ENCODE results near the gene GLA. TPM values are rescaled to one million over a fixed set of nuclear protein-coding genes. Genes with fewer than 3 reads are reported as not detected.

The GLA gene
- total RNA-seq, 1 experiment from 2014 or later = 54.8 TPM

DNA sequence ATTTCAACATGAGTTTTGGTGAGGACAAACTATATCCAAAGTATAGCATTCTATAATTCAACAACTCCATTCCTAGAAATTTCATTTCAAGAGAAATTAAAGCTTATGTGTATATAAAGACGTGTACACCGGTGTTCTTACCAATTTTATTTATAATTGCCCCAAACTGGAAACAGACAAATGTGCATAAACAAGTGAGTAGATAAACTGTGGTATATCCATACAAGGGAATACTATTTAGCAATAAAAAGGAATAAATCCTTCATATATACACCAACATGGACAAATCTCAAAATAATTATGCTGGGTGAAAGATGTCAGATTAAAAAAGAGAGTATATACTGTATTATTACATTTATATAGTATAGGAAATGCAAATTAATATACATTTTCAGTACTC lies 20.2 kb upstream of the GLA start:
- BruUV-seq (replicated peaks) = no TSS peak

GRCh38 chrX:101419489-101419888 lies 11.8 kb upstream of the GLA start:
- Histone ChIP-seq H3F3A (ENCODE audit: low read length, unreplicated experiment) (no peaks in the 10 kb centered on the region), H3K4me3 (ENCODE audit: low read length) (no peak overlapping the region), H3K4me1 (ENCODE audit: insufficient read depth, low read length) (no peaks in the 10 kb centered on the region), H2AFZ (ENCODE audit: low read length) (no peak overlapping the region), H3K27ac (ENCODE audit: low read length) (no peak overlapping the region), H3K36me3 (ENCODE audit: low read depth, low read length) (no peaks in the 10 kb centered on the region), H3K4me2 (ENCODE audit: low read length) (no peak overlapping the region), H4K20me1 (ENCODE audit: low read length) (no peaks in the 10 kb centered on the region), H3K9ac (ENCODE audit: low read length) (no peak overlapping the region), H3K9me3 (ENCODE audit: low read length) (no peaks in the 10 kb centered on the region), H3K27me3 (ENCODE audit: low read length) (no peaks in the 10 kb centered on the region), H3K79me2 (ENCODE audit: low read length) (no peaks in the 10 kb centered on the region), H3K9me2 (replicated peaks; ENCODE audit: low read length) (no peaks in the 10 kb centered on the region)
- DNase-seq (no peak), ATAC-seq (no peak)
- intact Hi-C loops (cut with micrococcal nuclease) = loop anchor here (5.0 kb wide), 1 partner anchor 178 kb away; no protein-coding TSS in a partner anchor
- TF ChIP-seq EZH2phosphoT487 (IDR thresholded peaks at IDR 0.05; ENCODE audit: borderline replicate concordance, low read length) (no peak), EZH2 (IDR thresholded peaks at IDR 0.05; ENCODE audit: low read length, unreplicated experiment) (no peak), CTCF (conservative IDR thresholded peaks at IDR 0.05; ENCODE audit: low read depth, low read length) (no peak)
- ChIA-PET CTCF (no interaction called here), POLR2A (ENCODE audit: unreplicated experiment) (no interaction called here)
- no TSS peak for BruUV-seq (replicated peaks)

More for the DNA sequence above, 20.2 kb upstream of the GLA start:
- Histone ChIP-seq H3K4me1 (ENCODE audit: insufficient read depth, low read length) (peaks cover 13% of the 10 kb centered on the region), H3K79me2 (ENCODE audit: low read length) (no peaks in the 10 kb centered on the region), H3K36me3 (ENCODE audit: low read depth, low read length) (no peaks in the 10 kb centered on the region), H3K9me2 (replicated peaks; ENCODE audit: low read length) (no peaks in the 10 kb centered on the region), H3K27me3 (ENCODE audit: low read length) (no peaks in the 10 kb centered on the region), H3K9me3 (ENCODE audit: low read length) (no peaks in the 10 kb centered on the region), H3K4me2 (ENCODE audit: low read length) (no peak overlapping the region), H3F3A (ENCODE audit: low read length, unreplicated experiment) (no peaks in the 10 kb centered on the region), H3K4me3 (ENCODE audit: low read length) (no peak overlapping the region), H3K27ac (ENCODE audit: low read length) (no peak overlapping the region), H2AFZ (ENCODE audit: low read length) (no peak overlapping the region), H4K20me1 (ENCODE audit: low read length) (no peaks in the 10 kb centered on the region), H3K9ac (ENCODE audit: low read length) (no peak overlapping the region)
- DNase-seq (no peak), ATAC-seq (no peak)
- TF ChIP-seq CTCF (conservative IDR thresholded peaks at IDR 0.05; ENCODE audit: low read depth, low read length) = no peak
- no peak for TF ChIP-seq EZH2phosphoT487 (IDR thresholded peaks at IDR 0.05; ENCODE audit: borderline replicate concordance, low read length)
- no peak for TF ChIP-seq EZH2 (IDR thresholded peaks at IDR 0.05; ENCODE audit: low read length, unreplicated experiment)
- intact Hi-C loops (cut with micrococcal nuclease) = no loop called here
- POLR2A ChIA-PET (ENCODE audit: unreplicated experiment) = no interaction called here
- CTCF ChIA-PET = no interaction called here

- no TSS peak for BruUV-seq (replicated peaks)
- H3K9ac ChIP-seq (ENCODE audit: low read length) = no peak overlapping the region
- no peaks in the 10 kb centered on the region for H3K36me3 ChIP-seq (ENCODE audit: low read depth, low read length)
- H3K27me3 ChIP-seq (ENCODE audit: low read length) = no peaks in the 10 kb centered on the region
- POLR2A ChIA-PET (ENCODE audit: unreplicated experiment) = no interaction called here
- no peaks in the 10 kb centered on the region for H3K4me1 ChIP-seq (ENCODE audit: insufficient read depth, low read length)
- no peak overlapping the region for H3K4me2 ChIP-seq (ENCODE audit: low read length)
- intact Hi-C loops (cut with micrococcal nuclease) = loop anchor here (5.0 kb wide), 1 partner anchor 179 kb away; no protein-coding TSS in a partner anchor
- no peaks in the 10 kb centered on the region for H3K9me2 ChIP-seq (replicated peaks; ENCODE audit: low read length)
- no peaks in the 10 kb centered on the region for H3F3A ChIP-seq (ENCODE audit: low read length, unreplicated experiment)
- no peaks in the 10 kb centered on the region for H3K79me2 ChIP-seq (ENCODE audit: low read length)
- TF ChIP-seq CTCF (conservative IDR thresholded peaks at IDR 0.05; ENCODE audit: low read depth, low read length) (no peak), EZH2phosphoT487 (IDR thresholded peaks at IDR 0.05; ENCODE audit: borderline replicate concordance, low read length) (no peak)
- no peaks in the 10 kb centered on the region for H3K9me3 ChIP-seq (ENCODE audit: low read length)
- H2AFZ ChIP-seq (ENCODE audit: low read length) = no peak overlapping the region
- H3K27ac ChIP-seq (ENCODE audit: low read length) = no peak overlapping the region
- DNase-seq (no peak), ATAC-seq (no peak)
- H4K20me1 ChIP-seq (ENCODE audit: low read length) = no peaks in the 10 kb centered on the region
- no peak overlapping the region for H3K4me3 ChIP-seq (ENCODE audit: low read length)
- CTCF ChIA-PET = no interaction called here
Measured at GRCh38 chrX:101417981-101418841, 10.5 kb upstream of the GLA start.

Measured in PC-3 (cell line).